ENCODE measurements around the gene KDELR1. TPM values are rescaled to one million over a fixed set of nuclear protein-coding genes. Genes with fewer than 3 reads are reported as not detected.
"Not testable (repeated sequence)": the region's sequence is repeated elsewhere in the genome, so short reads cannot be mapped to it uniquely, and the experiment has no call there.

The KDELR1 gene
- polyA plus RNA-seq, 5 donors = 141 to 191 (median 175) TPM

DNA sequence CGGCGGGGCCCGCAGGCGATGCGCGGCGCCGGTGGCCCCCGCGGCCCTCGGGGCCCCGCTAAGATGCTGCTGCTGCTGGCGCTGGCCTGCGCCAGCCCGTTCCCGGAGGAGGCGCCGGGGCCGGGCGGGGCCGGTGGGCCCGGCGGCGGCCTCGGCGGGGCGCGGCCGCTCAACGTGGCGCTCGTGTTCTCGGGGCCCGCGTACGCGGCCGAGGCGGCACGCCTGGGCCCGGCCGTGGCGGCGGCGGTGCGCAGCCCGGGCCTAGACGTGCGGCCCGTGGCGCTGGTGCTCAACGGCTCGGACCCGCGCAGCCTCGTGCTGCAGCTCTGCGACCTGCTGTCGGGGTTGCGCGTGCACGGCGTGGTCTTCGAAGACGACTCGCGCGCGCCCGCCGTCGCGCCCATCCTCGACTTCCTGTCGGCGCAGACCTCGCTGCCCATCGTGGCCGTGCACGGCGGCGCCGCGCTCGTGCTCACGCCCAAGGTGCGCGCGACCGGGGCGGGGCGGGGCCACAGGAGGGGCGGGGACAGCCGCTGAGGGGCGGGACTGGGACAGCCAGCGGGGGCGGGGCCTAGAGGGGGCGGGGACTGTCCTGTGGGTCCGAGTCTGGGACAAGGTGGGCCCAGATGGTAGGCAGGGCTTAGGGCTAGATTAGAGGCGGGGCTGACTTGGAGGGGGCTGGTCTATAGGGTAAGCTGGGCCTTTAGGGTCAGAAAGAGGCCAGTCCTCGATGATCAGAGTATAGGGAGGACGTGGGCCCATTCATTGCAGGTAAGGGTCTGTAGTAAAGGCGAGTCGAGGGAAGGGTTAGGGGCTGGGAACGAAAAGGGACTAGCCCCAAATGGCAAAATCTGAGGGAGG is 7.3 kb upstream of the KDELR1 start:
- DNase-seq = no peak

GRCh38 chr19:48398102-48398374 is 6.7 kb upstream of the KDELR1 start:
- DNase-seq = no peak

DNA sequence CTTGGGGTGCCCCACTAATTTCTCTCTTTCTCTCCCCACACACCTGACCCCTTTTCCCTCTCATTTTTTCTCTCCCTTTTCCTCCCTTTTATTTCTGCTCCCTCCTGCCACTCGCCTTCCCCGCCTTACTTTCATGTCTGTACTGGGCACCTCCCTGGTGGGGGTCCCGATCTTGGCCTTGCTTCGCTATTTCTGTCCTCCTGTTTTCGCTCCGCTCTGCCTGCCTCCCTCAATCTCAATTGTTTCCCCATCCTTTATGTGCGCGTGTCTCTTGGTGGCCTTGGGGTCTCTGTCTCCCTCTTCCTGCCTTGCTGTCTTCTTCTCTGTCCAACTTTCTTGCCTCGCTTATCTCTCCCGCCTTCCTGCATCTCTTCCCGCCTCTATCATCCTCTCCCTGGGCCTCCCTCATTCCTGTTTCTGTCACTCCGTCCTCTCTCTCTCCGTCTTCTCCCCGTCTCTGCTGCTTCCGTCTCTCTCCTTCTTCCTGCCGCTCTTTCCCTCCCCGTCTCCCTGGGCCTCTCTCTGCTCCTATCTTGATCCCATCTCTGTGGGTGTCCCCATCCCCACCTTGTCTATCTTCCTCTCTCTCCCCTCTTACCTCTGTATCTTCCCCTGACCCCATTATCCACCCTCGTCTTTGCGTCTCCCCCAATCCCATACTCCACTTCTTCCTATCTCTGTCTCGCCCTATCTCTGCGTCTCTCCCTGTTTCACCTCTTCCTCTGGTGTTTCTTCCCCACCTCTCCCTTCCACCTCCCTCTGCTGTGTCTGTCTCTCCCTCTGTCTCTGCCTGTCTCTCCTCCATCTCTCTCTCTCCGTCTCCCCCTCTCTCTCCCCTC is 6.1 kb upstream of the KDELR1 start:
- no peak for DNase-seq

DNA sequence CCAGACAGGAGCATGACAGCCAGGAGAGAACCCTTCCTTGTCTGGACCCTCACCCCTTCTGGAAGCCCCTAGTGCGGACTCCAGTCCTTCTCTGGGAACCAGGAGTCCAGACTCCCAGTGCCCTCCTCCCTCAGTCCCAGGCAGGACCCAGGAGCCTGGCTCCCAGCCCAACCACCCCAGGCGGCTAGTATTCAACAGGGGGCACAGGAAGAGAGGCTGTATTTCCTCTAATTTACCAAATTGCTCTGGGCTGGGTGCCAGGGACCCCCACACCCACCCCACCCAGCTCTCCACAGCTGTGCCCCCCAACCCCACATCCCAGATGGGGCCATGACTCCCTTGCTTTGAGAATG is 5.4 kb upstream of the KDELR1 start:
- no peak for DNase-seq

DNA sequence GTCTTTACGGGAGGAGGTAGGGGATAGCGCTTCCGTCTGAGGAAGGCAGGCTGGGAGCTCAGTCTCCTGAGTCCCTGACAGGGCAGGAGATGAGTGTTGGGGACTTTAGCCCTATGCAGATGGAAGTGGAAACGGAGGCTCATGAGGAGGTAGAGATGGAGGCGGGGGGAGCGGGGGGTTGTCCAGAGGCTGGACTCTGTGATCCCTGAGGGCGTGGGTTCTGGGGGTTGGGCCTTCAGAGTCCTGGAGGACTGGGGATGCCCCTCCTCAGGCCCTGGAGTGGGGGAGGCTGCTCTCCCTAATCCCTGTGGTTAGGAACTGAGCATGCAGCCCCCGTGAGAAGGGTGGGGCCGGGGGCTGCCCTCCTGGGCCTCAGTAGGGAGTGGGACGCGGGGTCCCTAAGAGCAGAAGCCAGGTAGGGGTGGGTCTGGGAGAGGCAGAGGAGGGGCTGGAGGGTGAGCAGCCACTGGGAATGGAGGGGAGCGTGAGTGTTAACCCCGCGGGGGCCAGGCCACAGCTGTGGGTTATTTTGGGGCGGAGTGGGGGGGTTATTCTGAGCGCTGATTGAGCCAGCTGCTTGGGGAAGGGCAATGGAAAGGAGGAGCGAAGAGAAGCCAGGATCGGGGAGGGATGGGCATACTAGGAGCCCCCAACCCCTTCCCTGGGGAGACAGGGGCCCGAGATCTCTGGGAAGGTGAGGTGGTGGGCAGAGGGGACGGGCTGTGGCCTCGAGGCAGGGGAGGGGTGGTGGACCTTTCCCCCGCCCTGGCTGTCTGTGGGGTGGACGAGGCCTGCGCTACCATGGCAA is 4.9 kb upstream of the KDELR1 start:
- no peak for DNase-seq

- no peak for DNase-seq
Measured at GRCh38 chr19:48395499-48395898, 4.1 kb upstream of the KDELR1 start.

DNA sequence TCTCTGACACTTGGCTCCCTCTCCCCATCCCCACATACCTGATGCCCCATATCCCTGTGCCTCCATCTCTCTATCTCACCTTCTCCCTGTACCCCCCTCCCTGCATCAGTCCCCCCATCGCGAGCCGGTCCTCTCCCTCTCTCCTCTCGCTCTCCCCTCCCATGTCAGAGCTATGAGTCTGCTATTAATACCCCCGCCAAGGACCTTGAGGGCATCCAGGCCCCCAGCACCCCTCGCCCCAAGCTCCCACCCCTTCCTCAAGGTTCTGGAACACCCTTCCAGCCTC is 3.8 kb upstream of the KDELR1 start:
- no peak for DNase-seq

DNA sequence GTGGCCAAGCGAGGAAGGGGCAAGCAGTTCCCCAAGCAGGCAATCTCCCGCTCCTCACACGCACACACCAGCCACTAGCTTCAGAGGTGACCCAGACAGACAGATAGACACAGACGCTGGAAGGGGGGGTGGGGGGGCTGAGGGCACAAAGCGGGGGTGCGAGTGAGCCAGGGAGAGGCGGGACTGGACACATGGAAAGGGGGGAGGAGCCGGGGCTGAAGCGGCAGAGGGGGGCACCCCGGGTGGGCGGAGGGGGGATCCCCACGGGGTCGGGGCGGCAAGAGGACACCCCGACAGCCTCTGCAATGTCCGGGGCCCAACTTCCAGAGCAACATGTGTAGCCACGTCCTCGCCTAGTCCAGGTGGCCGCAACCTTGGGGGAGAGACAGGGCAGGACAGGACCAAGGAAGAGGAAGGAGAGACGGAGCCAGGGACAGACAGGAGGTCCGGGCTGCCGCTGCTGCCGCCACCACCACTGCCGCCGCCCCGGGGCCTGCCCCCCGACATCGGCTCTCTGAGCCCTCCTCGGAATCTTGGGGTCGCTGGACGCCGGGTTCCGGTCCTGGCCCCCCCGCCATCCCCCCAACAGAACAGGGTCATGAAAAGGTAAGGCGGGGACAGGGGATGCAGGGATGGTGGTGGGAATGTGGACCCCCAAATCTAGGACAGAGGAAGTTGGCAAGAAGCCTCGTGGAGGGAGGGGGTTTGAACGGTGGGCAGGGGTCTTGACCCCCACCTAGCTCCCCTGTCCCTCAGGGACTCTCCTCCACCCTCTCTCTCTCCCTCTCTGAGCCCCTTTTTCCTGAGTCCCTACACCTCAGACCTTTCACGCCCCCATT is 3.2 kb upstream of the KDELR1 start:
- DNase-seq = no peak

GRCh38 chr19:48393559-48394330 is 2.4 kb upstream of the KDELR1 start, which contains the start of gene GRIN2D:
GRIN2D (plus strand) TSS chr19:48393668; CDS start chr19:48398393, 4,725 bp downstream.
- DNase-seq = no peak

DNA sequence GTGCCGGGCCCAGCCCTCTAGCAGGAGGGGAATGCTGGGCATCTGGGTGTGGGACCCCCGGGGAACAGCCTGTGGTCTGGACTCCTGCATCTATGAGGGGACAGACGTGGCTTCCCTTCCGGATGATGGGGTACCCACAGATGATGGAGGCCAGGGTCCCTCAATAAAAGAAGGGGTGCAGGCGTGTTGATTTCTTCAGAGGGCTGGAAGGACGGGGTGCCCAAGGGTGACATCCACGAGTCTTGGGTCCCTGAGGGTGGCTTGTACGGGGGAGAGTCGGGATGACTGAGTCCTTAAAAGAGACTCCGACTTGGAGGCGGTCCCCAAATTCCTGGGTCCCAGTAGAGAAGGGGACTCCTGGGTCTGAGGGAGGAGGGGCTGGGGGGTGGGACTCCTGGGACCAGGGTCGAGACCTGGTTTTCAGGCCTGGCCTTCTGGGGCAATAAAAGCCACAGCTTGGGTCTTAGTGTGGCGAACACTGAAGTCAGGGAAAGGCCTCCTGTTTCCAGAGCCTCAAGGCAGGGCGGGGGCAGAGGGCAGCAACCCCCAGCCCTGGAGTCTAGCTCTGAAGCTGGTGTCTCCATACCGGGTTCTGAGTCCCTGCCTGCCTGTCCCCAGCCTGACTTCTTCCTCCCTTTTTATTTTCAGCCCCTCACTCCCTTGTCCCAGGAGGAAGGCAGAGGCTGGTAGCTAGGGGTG is 1.7 kb upstream of the KDELR1 start:
- no peak for DNase-seq

- DNase-seq = not testable (repeated sequence)
Measured at GRCh38 chr19:48392006-48392344, 624 bp upstream of the KDELR1 start.

- DNase-seq = peak; percentile 59 to 68
Measured at GRCh38 chr19:48390188-48391099, 907 bp downstream of the KDELR1 start.

DNA sequence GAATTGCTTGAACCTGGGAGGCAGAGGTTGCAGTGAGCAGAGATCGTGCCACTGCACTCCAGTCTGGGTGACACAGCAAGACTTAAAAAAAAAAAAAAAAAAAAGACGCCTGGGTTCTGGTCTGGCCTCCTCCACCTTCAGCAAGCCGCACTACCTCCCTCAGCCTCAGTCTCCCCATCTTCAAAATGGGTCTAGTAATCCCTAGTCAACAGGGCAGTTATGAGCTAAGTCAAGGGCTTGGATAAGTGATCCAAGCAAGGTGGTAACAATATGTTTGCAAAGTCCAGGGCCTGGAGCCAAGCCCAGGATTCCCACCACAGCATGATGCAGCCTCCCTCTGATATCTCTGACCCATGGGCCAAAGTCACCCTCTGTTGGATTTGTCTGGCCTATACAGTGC is 4.4 kb downstream of the KDELR1 start:
- DNase-seq = no peak

GRCh38 chr19:48385461-48386087 is 5.8 kb downstream of the KDELR1 start:
- no peak for DNase-seq

GRCh38 chr19:48382286-48382685 is 9.1 kb downstream of the KDELR1 start:
- DNase-seq = no peak

GRCh38 chr19:48381178-48381950 is 10.0 kb downstream of the KDELR1 start:
- DNase-seq = no peak

GRCh38 chr19:48379058-48379457 is 12.3 kb downstream of the KDELR1 start:
- DNase-seq = no peak

- no peak for DNase-seq
Measured at GRCh38 chr19:48378194-48378570, 13.2 kb downstream of the KDELR1 start.

Data from right lung (tissue), 5 donors.